Sigmoid colon (tissue), 7 donors: ENCODE results near the gene ADCY1. TPM values are rescaled to one million over a fixed set of nuclear protein-coding genes. Genes with fewer than 3 reads are reported as not detected.

Experiments used
- DNase-seq: peaks from one replicate; pipeline ENCODE4 v3.0.0-alpha.2; 2019
- H3K27ac ChIP-seq, 4 donors: fragments of 200-600 bp; sonication (generic); one replicate each; pipeline ENCODE4 v1.5.1; 2016 to 2019; ENCODE audit warnings: mild to moderate bottlenecking in 1 of 4
- H3K27me3 ChIP-seq, 3 donors: fragments of 200-600 bp; sonication (generic); one replicate each; pipeline ENCODE4 v1.5.1; 2019; ENCODE audit warnings: mild to moderate bottlenecking in 1 of 3
- H3K36me3 ChIP-seq, 4 donors: fragments of 200-600 bp; sonication (generic); one replicate each; pipeline ENCODE4 v1.5.1; 2016 to 2019
- H3K4me1 ChIP-seq, 4 donors: fragments of 200-600 bp; sonication (generic); one replicate each; pipeline ENCODE4 v1.5.1; 2017 to 2019
- H3K4me3 ChIP-seq, 4 donors: fragments of 200-600 bp; sonication (generic); one replicate each; pipeline ENCODE4 v1.5.1; 2017 to 2019; ENCODE audit warnings: mild to moderate bottlenecking in 2 of 4, moderate library complexity in 1 of 4
- H3K9me3 ChIP-seq, 4 donors: fragments of 200-600 bp in 3 of 4; sonication (generic) in 3 of 4; one replicate each; pipeline versions ENCODE4 v1.5.1 to v1.6.1; 2013 to 2019
- EP300 ChIP-seq, 4 donors: sonication (generic); formaldehyde crosslinking; IDR thresholded peaks; one replicate each; pipeline ENCODE4 v1.6.1; 2017; ENCODE audit warnings: antibody characterized with exemption in 4 of 4
- POLR2A ChIP-seq, 2 donors: fragments of 450-650 bp; IDR thresholded peaks; one replicate each; pipeline ENCODE4 v1.6.1; 2016; ENCODE audit warnings: antibody characterized with exemption in 2 of 2, mild to moderate bottlenecking in 2 of 2, moderate library complexity in 2 of 2
- POLR2AphosphoS5 ChIP-seq, 4 donors: sonication (generic); formaldehyde crosslinking; IDR thresholded peaks; one replicate each; pipeline ENCODE4 v1.6.1; 2017; ENCODE audit warnings: antibody characterized with exemption in 4 of 4
- WGBS, 2 donors: extraction: QIAGEN DNeasy Blood & Tissue Kit; methylation state at CpG; one replicate each; pipeline ENCODE4 v1.1.7; 2013; 5-methylcytosine and 5-hydroxymethylcytosine counted together
- intact Hi-C: fragments of 100-400 bp; cut with DNase I; formaldehyde crosslinking; loops from one replicate; pipeline ENCODE4 v1.15.1; 2023
- polyA plus RNA-seq, 3 donors: library from polyadenylated mRNA; stranded (reverse); fragments of 200-250 nt; gene quantifications; one replicate each; pipeline ENCODE4 v1.2.3, GENCODE V29; 2013
- total RNA-seq, 4 donors: library from RNA; depleted of rRNA; stranded (reverse); fragments of >200 nt; gene quantifications; one replicate each; pipeline ENCODE4 v1.1.0, GENCODE V29; 2016
- TF ChIP-seq, protein P1 (sequence below), 4 experiments: fragments of 450-650 bp in 3 of 4; fragments of 200-600 bp in 1 of 4; IDR thresholded peaks; one replicate each; pipeline ENCODE4 v1.5.1; 2016 to 2019; ENCODE audit warnings: antibody characterized with exemption in 4 of 4, mild to moderate bottlenecking in 3 of 4, moderate library complexity in 2 of 4
- donor health status: healthy with polysubstance abuse.
- donor health status: Bipolar disorder and iron deficiency.
- donor health status: healthy.

Gene ADCY1
- total and polyA plus RNA-seq, 7 donors = 0.23 to 0.71 (median 0.55) TPM

DNA sequence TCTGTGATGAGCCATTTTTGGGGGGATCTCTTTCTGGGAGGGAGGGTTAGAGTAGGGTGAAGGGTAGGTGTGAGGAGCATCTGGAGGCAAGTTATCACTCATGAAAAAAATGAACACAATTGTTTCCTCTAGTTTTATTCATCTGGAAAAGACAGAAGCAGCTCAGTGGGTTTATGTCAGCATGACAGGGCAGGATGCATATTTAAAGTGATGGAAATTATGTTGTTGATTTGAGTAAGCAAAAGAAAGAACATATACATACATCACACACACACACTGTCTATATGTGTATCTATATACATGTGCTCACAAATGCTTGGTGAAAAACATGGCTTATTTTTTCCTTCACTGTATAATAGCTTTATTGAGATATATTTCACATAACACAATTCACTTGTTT lies 114.2 kb downstream of the ADCY1 start:
- no peak for TF ChIP-seq POLR2A (IDR thresholded peaks at IDR 0.05)
- no peak for TF ChIP-seq POLR2AphosphoS5 (IDR thresholded peaks at IDR 0.05)
- TF ChIP-seq EP300 (IDR thresholded peaks at IDR 0.05) = no peak
- TF ChIP-seq, protein P1, sequence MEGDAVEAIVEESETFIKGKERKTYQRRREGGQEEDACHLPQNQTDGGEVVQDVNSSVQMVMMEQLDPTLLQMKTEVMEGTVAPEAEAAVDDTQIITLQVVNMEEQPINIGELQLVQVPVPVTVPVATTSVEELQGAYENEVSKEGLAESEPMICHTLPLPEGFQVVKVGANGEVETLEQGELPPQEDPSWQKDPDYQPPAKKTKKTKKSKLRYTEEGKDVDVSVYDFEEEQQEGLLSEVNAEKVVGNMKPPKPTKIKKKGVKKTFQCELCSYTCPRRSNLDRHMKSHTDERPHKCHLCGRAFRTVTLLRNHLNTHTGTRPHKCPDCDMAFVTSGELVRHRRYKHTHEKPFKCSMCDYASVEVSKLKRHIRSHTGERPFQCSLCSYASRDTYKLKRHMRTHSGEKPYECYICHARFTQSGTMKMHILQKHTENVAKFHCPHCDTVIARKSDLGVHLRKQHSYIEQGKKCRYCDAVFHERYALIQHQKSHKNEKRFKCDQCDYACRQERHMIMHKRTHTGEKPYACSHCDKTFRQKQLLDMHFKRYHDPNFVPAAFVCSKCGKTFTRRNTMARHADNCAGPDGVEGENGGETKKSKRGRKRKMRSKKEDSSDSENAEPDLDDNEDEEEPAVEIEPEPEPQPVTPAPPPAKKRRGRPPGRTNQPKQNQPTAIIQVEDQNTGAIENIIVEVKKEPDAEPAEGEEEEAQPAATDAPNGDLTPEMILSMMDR (IDR thresholded peaks at IDR 0.05) = no peak
- Histone ChIP-seq H3K4me1 (no peaks in the 10 kb centered on the region), H3K9me3 (no peaks in the 10 kb centered on the region), H3K4me3 (no peak overlapping the region), H3K27ac (no peak overlapping the region), H3K27me3 (no peaks in the 10 kb centered on the region), H3K36me3 (no peaks in the 10 kb centered on the region)
- intact Hi-C loops = no loop called here
- DNase-seq = no peak

DNA sequence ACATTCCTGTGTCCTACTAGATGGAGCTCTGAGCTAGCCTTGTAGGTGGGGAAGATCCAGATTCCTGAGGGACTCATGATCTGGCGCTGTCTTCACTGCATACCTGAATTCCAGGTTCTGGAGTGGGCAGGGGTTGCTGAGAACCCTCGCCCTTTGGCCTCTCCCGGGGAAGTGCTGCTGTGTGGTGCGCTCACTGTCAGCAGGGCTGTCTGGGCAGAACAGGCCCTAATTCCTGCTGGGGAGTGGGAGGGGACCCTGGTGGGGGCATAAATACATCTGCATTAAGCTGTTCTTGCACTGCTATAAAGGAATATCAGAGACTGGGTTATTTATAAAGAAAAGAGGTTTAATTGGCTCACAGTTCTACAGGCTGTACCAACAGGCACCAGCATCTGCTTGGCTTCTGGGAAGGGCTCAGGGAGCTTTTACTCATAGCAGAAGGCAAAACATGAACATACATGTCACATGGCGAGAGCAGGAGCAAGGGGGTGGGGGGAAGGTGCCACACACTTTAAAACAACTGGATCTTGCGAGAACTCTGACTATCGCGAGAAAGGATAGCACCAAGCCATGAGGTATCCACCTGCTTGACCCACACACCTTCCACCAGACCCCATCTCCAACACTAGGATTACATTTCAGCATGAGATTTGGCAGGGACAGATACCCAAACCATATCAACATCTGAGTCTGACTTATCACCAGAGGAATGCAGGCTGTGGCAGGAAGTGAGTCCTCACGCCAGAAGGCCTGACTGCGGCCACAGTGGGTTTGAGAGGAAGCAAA lies 115.0 kb downstream of the ADCY1 start:
- Histone ChIP-seq H3K9me3 (no peaks in the 10 kb centered on the region), H3K4me3 (no peak overlapping the region), H3K27ac (no peak overlapping the region), H3K36me3 (no peaks in the 10 kb centered on the region), H3K4me1 (no peaks in the 10 kb centered on the region), H3K27me3 (no peaks in the 10 kb centered on the region)
- TF ChIP-seq POLR2AphosphoS5 (IDR thresholded peaks at IDR 0.05) (no peak), POLR2A (IDR thresholded peaks at IDR 0.05) (no peak), EP300 (IDR thresholded peaks at IDR 0.05) (no peak)
- TF ChIP-seq, protein P1 (IDR thresholded peaks at IDR 0.05) = no peak
- intact Hi-C loops = no loop called here
- no peak for DNase-seq
- 82 to 88% methylated on average over 10 of the region's 10 CpGs for WGBS, 2 donors

DNA sequence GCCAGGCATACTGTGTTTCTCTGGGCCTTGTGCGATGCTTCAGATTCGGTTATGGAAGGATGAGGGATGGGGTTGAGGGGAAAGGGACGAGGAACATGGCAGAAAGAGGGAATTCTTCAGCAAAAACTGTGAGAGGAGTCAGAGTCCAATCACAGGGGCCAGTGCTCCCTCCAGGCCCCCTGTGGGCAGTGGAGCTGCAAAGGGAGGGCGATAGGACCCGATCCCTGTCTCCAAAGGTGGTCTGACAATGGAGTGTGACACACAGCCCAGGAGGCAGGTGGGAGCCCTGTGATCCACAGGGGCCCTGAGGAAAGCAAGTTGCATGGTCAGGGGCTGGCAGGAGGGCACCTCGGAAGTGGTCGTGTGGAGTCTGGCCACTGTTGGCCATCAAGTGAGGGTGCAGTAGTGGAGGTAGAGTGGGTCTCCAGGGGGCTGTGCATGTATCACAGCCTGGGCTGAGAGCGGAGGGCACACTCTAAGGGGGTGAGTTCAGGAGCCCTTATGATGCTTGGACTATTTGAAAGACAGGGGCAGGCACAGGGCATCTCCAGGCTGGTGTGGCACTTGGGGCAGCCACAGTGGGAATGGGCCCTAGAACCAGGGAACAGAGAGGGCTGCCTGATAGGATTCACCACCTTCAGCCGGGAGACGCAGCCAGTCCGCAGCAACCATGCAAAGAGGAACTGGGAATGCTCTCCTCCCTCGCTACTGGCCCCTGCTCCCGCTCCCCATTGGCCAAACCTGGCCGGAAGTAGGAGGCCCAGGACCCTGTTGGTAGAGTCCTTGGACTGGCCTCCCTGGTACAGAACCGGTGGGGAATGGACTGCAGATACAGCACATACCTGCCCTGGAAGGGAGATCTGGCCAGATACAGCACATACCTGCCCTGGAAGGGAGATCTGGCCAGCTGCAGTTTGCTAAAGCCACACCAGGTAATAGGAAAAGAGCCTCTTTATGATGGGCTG lies 115.9 kb downstream of the ADCY1 start:
- no peaks in the 10 kb centered on the region for H3K36me3 ChIP-seq
- H3K27ac ChIP-seq = no peak overlapping the region
- H3K27me3 ChIP-seq = no peaks in the 10 kb centered on the region
- 87 to 94% methylated on average over 15 of the region's 15 CpGs for WGBS, 2 donors
- no peak overlapping the region for H3K4me3 ChIP-seq
- no peaks in the 10 kb centered on the region for H3K4me1 ChIP-seq
- TF ChIP-seq EP300 (IDR thresholded peaks at IDR 0.05) (no peak), POLR2A (IDR thresholded peaks at IDR 0.05) (no peak), POLR2AphosphoS5 (IDR thresholded peaks at IDR 0.05) (no peak)
- TF ChIP-seq, protein P1 (IDR thresholded peaks at IDR 0.05) = no peak
- no peaks in the 10 kb centered on the region for H3K9me3 ChIP-seq
- intact Hi-C loops = no loop called here
- no peak for DNase-seq

DNA sequence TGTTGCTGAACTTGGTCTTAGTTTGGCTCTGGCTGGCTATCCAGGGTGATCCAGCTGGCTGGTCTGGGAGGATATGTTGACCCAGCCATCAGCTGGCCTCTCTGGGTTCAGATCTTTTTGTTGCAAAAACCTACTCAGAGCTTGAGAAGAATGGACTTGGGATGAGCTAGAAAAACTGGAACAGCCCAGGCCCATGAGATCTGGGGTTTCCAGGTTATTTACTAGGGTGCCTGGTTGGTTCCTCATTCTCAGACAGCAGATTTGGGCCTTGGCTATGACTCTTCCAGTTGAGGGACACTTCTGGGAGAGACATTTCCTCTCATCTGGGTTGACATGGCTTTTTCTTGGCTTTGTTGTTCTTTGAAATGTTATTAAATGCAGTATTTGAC lies 116.6 kb downstream of the ADCY1 start:
- Histone ChIP-seq H3K4me1 (no peaks in the 10 kb centered on the region), H3K9me3 (no peaks in the 10 kb centered on the region), H3K4me3 (no peak overlapping the region), H3K36me3 (no peaks in the 10 kb centered on the region), H3K27ac (no peak overlapping the region), H3K27me3 (no peaks in the 10 kb centered on the region)
- no peak for DNase-seq
- TF ChIP-seq POLR2AphosphoS5 (IDR thresholded peaks at IDR 0.05) = no peak
- TF ChIP-seq POLR2A (IDR thresholded peaks at IDR 0.05) = no peak
- TF ChIP-seq EP300 (IDR thresholded peaks at IDR 0.05) = no peak
- TF ChIP-seq, protein P1 (IDR thresholded peaks at IDR 0.05) = no peak
- intact Hi-C loops = no loop called here
